ENCODE data around the gene DNASE1L2. TPM values are rescaled to one million over a fixed set of nuclear protein-coding genes. Genes with fewer than 3 reads are reported as not detected.

DNASE1L2 gene
- total RNA-seq, 1 experiment from 2014 or later: 1.9 TPM

DNA sequence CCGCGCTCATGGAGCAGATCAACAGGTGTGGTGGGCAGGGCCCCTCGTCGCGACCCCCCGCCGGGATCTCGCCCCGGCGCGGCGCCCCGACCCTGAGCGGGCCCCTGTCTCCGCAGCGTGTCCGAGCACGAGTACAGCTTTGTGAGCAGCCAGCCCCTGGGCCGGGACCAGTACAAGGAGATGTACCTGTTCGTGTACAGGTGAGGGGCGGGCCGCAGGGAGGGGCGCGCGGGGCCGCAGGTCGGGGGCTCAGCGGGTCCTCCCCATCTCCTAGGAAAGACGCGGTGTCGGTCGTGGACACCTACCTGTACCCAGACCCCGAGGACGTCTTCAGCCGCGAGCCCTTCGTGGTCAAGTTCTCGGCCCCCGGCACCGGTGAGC lies 848 bp downstream of the DNASE1L2 start:
- Histone ChIP-seq H3K27me3 (ENCODE audit: insufficient read depth, low read length) (no peaks in the 10 kb centered on the region), H3K4me3 (replicated peaks in 1 of 2; ENCODE audit: low read depth in 1 of 2, low read length in 2 of 2) (no peak overlapping the region), H3K9me2 (ENCODE audit: insufficient read depth) (no peaks in the 10 kb centered on the region), H3K9ac (ENCODE audit: low read length) (no peak overlapping the region), H4K20me1 (ENCODE audit: insufficient read depth) (no peaks in the 10 kb centered on the region), H3K79me2 (ENCODE audit: insufficient read depth, low read length) (no peaks in the 10 kb centered on the region), H2AFZ (ENCODE audit: low read depth, low read length, poor library complexity, severe bottlenecking) (no peak overlapping the region), H3K9me3 (ENCODE audit: control insufficient read depth in 1 of 2, insufficient read depth in 1 of 2, low read depth in 1 of 2, low read length in 2 of 2) (no peaks in the 10 kb centered on the region), H3K4me1 (ENCODE audit: control insufficient read depth in 1 of 2, insufficient read depth in 2 of 2, low read length in 2 of 2) (peaks cover 0 to 14% of the 10 kb centered on the region in 2 experiments; a peak in 3 of 4 replicates), H3K4me2 (ENCODE audit: low read length) (no peak overlapping the region), H3K36me3 (ENCODE audit: control insufficient read depth in 1 of 2, insufficient read depth in 2 of 2, low read length in 2 of 2) (peaks cover 0 to 3% of the 10 kb centered on the region in 2 experiments; a peak in 1 of 4 replicates), H3K27ac (ENCODE audit: low read depth, low read length) (no peak overlapping the region)
- CTCF ChIA-PET: no interaction called here
- ATAC-seq: no peak
- intact Hi-C loops (cut with micrococcal nuclease): no loop called here
- no TSS peak for BruUV-seq (replicated peaks)
- RAD21 ChIA-PET (ENCODE audit: low non-redundant PET in 1 of 2, low total read pairs in 2 of 2, uncharacterized antibody in 2 of 2, unreplicated experiment in 2 of 2): no interaction called here
- no peak for TF ChIP-seq YY1 (IDR thresholded peaks at IDR 0.05; ENCODE audit: extremely low read depth, insufficient replicate concordance, low read depth, low read length)
- 0 out of 2 replicates have a peak, but pooled peaks have one; percentile 14 for TF ChIP-seq POLR2AphosphoS5 (IDR thresholded peaks at IDR 0.05; ENCODE audit: low read depth, low read length)
- POLR2A ChIA-PET: no interaction called here
- DNase-seq (ENCODE audit: low read depth, low spot score): no peak

- H3K4me2 ChIP-seq (ENCODE audit: low read length): no peak overlapping the region
- TF ChIP-seq TCF7L2 (IDR thresholded peaks at IDR 0.05; ENCODE audit: borderline replicate concordance, extremely low read depth, insufficient read depth, insufficient read length) (no peak), POLR2A (IDR thresholded peaks at IDR 0.05; ENCODE audit: borderline replicate concordance, extremely low read depth, insufficient read depth, insufficient read length) (no peak), ZNF274 (IDR thresholded peaks at IDR 0.05; ENCODE audit: low read depth, low read length) (no peak), EGR1 (IDR thresholded peaks at IDR 0.05; ENCODE audit: low read depth) (no peak), EZH2phosphoT487 (IDR thresholded peaks at IDR 0.05; ENCODE audit: borderline replicate concordance) (no peak), SRF (IDR thresholded peaks at IDR 0.05; ENCODE audit: low read depth) (no peak), FOSL1 (IDR thresholded peaks at IDR 0.05; ENCODE audit: low read depth) (no peak), ATF3 (IDR thresholded peaks at IDR 0.05) (no peak), SIN3A (IDR thresholded peaks at IDR 0.05; ENCODE audit: low read depth) (no peak)
- TF ChIP-seq, protein P1, sequence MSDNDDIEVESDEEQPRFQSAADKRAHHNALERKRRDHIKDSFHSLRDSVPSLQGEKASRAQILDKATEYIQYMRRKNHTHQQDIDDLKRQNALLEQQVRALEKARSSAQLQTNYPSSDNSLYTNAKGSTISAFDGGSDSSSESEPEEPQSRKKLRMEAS (IDR thresholded peaks at IDR 0.05): no peak
- TF ChIP-seq, protein P2, sequence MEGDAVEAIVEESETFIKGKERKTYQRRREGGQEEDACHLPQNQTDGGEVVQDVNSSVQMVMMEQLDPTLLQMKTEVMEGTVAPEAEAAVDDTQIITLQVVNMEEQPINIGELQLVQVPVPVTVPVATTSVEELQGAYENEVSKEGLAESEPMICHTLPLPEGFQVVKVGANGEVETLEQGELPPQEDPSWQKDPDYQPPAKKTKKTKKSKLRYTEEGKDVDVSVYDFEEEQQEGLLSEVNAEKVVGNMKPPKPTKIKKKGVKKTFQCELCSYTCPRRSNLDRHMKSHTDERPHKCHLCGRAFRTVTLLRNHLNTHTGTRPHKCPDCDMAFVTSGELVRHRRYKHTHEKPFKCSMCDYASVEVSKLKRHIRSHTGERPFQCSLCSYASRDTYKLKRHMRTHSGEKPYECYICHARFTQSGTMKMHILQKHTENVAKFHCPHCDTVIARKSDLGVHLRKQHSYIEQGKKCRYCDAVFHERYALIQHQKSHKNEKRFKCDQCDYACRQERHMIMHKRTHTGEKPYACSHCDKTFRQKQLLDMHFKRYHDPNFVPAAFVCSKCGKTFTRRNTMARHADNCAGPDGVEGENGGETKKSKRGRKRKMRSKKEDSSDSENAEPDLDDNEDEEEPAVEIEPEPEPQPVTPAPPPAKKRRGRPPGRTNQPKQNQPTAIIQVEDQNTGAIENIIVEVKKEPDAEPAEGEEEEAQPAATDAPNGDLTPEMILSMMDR (IDR thresholded peaks at IDR 0.05 in 2 of 3, conservative IDR thresholded peaks at IDR 0.05 in 1 of 3; ENCODE audit: borderline replicate concordance in 1 of 3, insufficient read depth in 1 of 3, low read depth in 2 of 3, low read length in 2 of 3): no peak
- TF ChIP-seq, protein P3, sequence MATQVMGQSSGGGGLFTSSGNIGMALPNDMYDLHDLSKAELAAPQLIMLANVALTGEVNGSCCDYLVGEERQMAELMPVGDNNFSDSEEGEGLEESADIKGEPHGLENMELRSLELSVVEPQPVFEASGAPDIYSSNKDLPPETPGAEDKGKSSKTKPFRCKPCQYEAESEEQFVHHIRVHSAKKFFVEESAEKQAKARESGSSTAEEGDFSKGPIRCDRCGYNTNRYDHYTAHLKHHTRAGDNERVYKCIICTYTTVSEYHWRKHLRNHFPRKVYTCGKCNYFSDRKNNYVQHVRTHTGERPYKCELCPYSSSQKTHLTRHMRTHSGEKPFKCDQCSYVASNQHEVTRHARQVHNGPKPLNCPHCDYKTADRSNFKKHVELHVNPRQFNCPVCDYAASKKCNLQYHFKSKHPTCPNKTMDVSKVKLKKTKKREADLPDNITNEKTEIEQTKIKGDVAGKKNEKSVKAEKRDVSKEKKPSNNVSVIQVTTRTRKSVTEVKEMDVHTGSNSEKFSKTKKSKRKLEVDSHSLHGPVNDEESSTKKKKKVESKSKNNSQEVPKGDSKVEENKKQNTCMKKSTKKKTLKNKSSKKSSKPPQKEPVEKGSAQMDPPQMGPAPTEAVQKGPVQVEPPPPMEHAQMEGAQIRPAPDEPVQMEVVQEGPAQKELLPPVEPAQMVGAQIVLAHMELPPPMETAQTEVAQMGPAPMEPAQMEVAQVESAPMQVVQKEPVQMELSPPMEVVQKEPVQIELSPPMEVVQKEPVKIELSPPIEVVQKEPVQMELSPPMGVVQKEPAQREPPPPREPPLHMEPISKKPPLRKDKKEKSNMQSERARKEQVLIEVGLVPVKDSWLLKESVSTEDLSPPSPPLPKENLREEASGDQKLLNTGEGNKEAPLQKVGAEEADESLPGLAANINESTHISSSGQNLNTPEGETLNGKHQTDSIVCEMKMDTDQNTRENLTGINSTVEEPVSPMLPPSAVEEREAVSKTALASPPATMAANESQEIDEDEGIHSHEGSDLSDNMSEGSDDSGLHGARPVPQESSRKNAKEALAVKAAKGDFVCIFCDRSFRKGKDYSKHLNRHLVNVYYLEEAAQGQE (IDR thresholded peaks at IDR 0.05; ENCODE audit: low read depth): no peak
Measured at GRCh38 chr16:2237493-2238149, 1.4 kb downstream of the DNASE1L2 start.

More at GRCh38 chr16:2237493-2238149, 1.4 kb downstream of the DNASE1L2 start:
- Histone ChIP-seq H4K20me1 (ENCODE audit: insufficient read depth) (no peaks in the 10 kb centered on the region), H3K36me3 (ENCODE audit: control insufficient read depth in 1 of 2, insufficient read depth in 2 of 2, low read length in 2 of 2) (peaks cover 4 to 8% of the 10 kb centered on the region in 2 experiments; a peak in 2 of 4 replicates), H3K9me3 (ENCODE audit: control insufficient read depth in 1 of 2, insufficient read depth in 1 of 2, low read depth in 1 of 2, low read length in 2 of 2) (no peaks in the 10 kb centered on the region), H3K9me2 (ENCODE audit: insufficient read depth) (no peaks in the 10 kb centered on the region), H3K27ac (ENCODE audit: low read depth, low read length) (no peak overlapping the region), H3K27me3 (ENCODE audit: insufficient read depth, low read length) (no peaks in the 10 kb centered on the region), H3K4me3 (replicated peaks in 1 of 2; ENCODE audit: low read depth in 1 of 2, low read length in 2 of 2) (no peak overlapping the region), H3K79me2 (ENCODE audit: insufficient read depth, low read length) (no peaks in the 10 kb centered on the region), H3K9ac (ENCODE audit: low read length) (no peak overlapping the region), H3K4me1 (ENCODE audit: control insufficient read depth in 1 of 2, insufficient read depth in 2 of 2, low read length in 2 of 2) (peaks cover 0 to 14% of the 10 kb centered on the region in 2 experiments; a peak in 3 of 4 replicates), H2AFZ (ENCODE audit: low read depth, low read length, poor library complexity, severe bottlenecking) (no peak overlapping the region)
- DNase-seq (ENCODE audit: low read depth, low spot score): no peak
- ChIA-PET POLR2A (interaction anchor here (1.2 kb wide), 1 partner anchor 13 kb away, joined by 8 read pairs; the partner anchor contains the start of gene ECI1), RAD21 (ENCODE audit: low non-redundant PET in 1 of 2, low total read pairs in 2 of 2, uncharacterized antibody in 2 of 2, unreplicated experiment in 2 of 2) (no interaction called here), CTCF (no interaction called here)
- BruUV-seq (replicated peaks): no TSS peak
- no peak for ATAC-seq
- intact Hi-C loops (cut with micrococcal nuclease): no loop called here

Data from HCT116 (cell line).